KMS-11 (cell line): ENCODE measurements around the gene RERE.
A peak's percentile ranks its signal among the peaks of the same experiment; 100 is the strongest.

Experiments used
- H2AFZ ChIP-seq: fragments of 200-600 bp; sonication (generic); 2 replicates; pipeline ENCODE4 v1.6.1; 2016; ENCODE audit warnings: antibody characterized with exemption, mixed run types, low read depth
- H3K27ac ChIP-seq: fragments of 200-600 bp; sonication (generic); 2 replicates; pipeline ENCODE4 v1.6.1; 2016; ENCODE audit warnings: mild to moderate bottlenecking, mixed run types
- H3K27me3 ChIP-seq: fragments of 200-600 bp; sonication (generic); 2 replicates; pipeline ENCODE4 v1.6.1; 2017; ENCODE audit warnings: mild to moderate bottlenecking, low read depth, mixed run types, moderate library complexity; ENCODE audit not compliant: insufficient read depth
- H3K36me3 ChIP-seq: fragments of 200-600 bp; sonication (generic); 2 replicates; pipeline ENCODE4 v1.6.1; 2017; ENCODE audit warnings: mild to moderate bottlenecking, mixed run types; ENCODE audit not compliant: insufficient read depth
- H3K4me1 ChIP-seq: fragments of 200-600 bp; sonication (generic); 2 replicates; pipeline ENCODE4 v1.6.1; 2016; ENCODE audit warnings: mild to moderate bottlenecking, low read depth, mixed run types; ENCODE audit not compliant: poor library complexity, severe bottlenecking
- H3K4me2 ChIP-seq: fragments of 200-600 bp; sonication (generic); 2 replicates; pipeline ENCODE4 v1.7.0; 2016; ENCODE audit warnings: mild to moderate bottlenecking, mixed run types
- H3K4me3 ChIP-seq: fragments of 200-600 bp; sonication (generic); IDR thresholded peaks from 2 replicates; pipeline ENCODE4 v1.6.1; 2017; ENCODE audit warnings: low read depth, low read length, mixed read lengths; ENCODE audit not compliant: insufficient read depth
- H3K79me2 ChIP-seq: fragments of 200-600 bp; sonication (generic); 2 replicates; pipeline ENCODE4 v1.6.1; 2016; ENCODE audit warnings: low read depth, mixed run types; ENCODE audit not compliant: insufficient read depth
- H3K9ac ChIP-seq: fragments of 200-600 bp; sonication (generic); 2 replicates; pipeline ENCODE4 v1.6.1; 2016; ENCODE audit warnings: mild to moderate bottlenecking, mixed run types
- H4K20me1 ChIP-seq: fragments of 200-600 bp; sonication (generic); 2 replicates; pipeline ENCODE4 v1.6.1; 2016; ENCODE audit warnings: mild to moderate bottlenecking, mixed run types; ENCODE audit not compliant: insufficient read depth
- CTCF ChIP-seq: fragments of 200-600 bp; sonication (generic); conservative IDR thresholded peaks from 2 replicates; pipeline ENCODE4 v1.6.1; 2017; ENCODE audit warnings: low read depth, mild to moderate bottlenecking, antibody characterized with exemption, low read length, moderate library complexity, mixed read lengths

Gene RERE

GRCh38 chr1:8377271-8377981 lies 440.0 kb downstream of the RERE start:
- H3K27me3 ChIP-seq, result no peaks in the 10 kb centered on the region
- no peaks in the 10 kb centered on the region for H3K4me1 ChIP-seq
- no peak overlapping the region for H3K27ac ChIP-seq
- no peaks in the 10 kb centered on the region for H3K36me3 ChIP-seq
- no peaks in the 10 kb centered on the region for H3K79me2 ChIP-seq
- H4K20me1 ChIP-seq, result peaks cover 6% of the 10 kb centered on the region; the same call in 1 of the 2 replicates
- TF ChIP-seq CTCF, result no peak
- no peak overlapping the region for H3K4me2 ChIP-seq
- no peak overlapping the region for H2AFZ ChIP-seq
- H3K4me3 ChIP-seq, result no peak overlapping the region
- no peak overlapping the region for H3K9ac ChIP-seq

GRCh38 chr1:8376358-8376840 lies 441.0 kb downstream of the RERE start:
- Histone ChIP-seq H3K4me1 (no peaks in the 10 kb centered on the region), H2AFZ (no peak overlapping the region), H3K9ac (no peak overlapping the region), H3K27ac (no peak overlapping the region), H3K36me3 (no peaks in the 10 kb centered on the region), H3K4me2 (no peak overlapping the region), H3K27me3 (no peaks in the 10 kb centered on the region), H4K20me1 (peaks cover 6% of the 10 kb centered on the region; the same call in 1 of the 2 replicates), H3K4me3 (no peak overlapping the region), H3K79me2 (no peaks in the 10 kb centered on the region)
- no peak for TF ChIP-seq CTCF

GRCh38 chr1:8374812-8375211 lies 442.6 kb downstream of the RERE start:
- TF ChIP-seq CTCF, result peak; percentile 65
- no peaks in the 10 kb centered on the region for H3K4me1 ChIP-seq
- H3K36me3 ChIP-seq, result no peaks in the 10 kb centered on the region
- H3K4me3 ChIP-seq, result no peak overlapping the region
- H3K79me2 ChIP-seq, result no peaks in the 10 kb centered on the region
- H2AFZ ChIP-seq, result no peak overlapping the region
- no peak overlapping the region for H3K4me2 ChIP-seq
- peaks cover 6% of the 10 kb centered on the region; the same call in 1 of the 2 replicates for H4K20me1 ChIP-seq
- H3K27me3 ChIP-seq, result no peaks in the 10 kb centered on the region
- no peak overlapping the region for H3K9ac ChIP-seq
- no peak overlapping the region for H3K27ac ChIP-seq

GRCh38 chr1:8374356-8374755 lies 443.1 kb downstream of the RERE start:
- peaks cover 6% of the 10 kb centered on the region; the same call in 1 of the 2 replicates for H4K20me1 ChIP-seq
- no peak overlapping the region for H3K4me3 ChIP-seq
- H3K36me3 ChIP-seq, result no peaks in the 10 kb centered on the region
- no peak overlapping the region for H3K9ac ChIP-seq
- no peak overlapping the region for H3K27ac ChIP-seq
- no peak overlapping the region for H3K4me2 ChIP-seq
- H3K4me1 ChIP-seq, result no peaks in the 10 kb centered on the region
- H3K79me2 ChIP-seq, result no peaks in the 10 kb centered on the region
- H3K27me3 ChIP-seq, result no peaks in the 10 kb centered on the region
- TF ChIP-seq CTCF, result no peak
- H2AFZ ChIP-seq, result no peak overlapping the region
